Measurements from ENCODE around the gene CREBL2.
"Not testable (repeated sequence)": the region's sequence is repeated elsewhere in the genome, so short reads cannot be mapped to it uniquely, and the experiment has no call there.

The CREBL2 gene

GRCh38 chr12:12598864-12599263 is 12.8 kb upstream of the CREBL2 start:
- no peak for DNase-seq (ENCODE audit: low read depth)

GRCh38 chr12:12599750-12600643 is 11.7 kb upstream of the CREBL2 start:
- DNase-seq (ENCODE audit: low read depth) = no peak

GRCh38 chr12:12600659-12601058 is 11.0 kb upstream of the CREBL2 start:
- no peak for DNase-seq (ENCODE audit: low read depth)

- no peak for DNase-seq (ENCODE audit: low read depth)
Observed at GRCh38 chr12:12604740-12605139, 6.9 kb upstream of the CREBL2 start.

- no peak for DNase-seq (ENCODE audit: low read depth)
Observed at GRCh38 chr12:12606781-12607589, 4.7 kb upstream of the CREBL2 start.

GRCh38 chr12:12608557-12608957 is 3.1 kb upstream of the CREBL2 start:
- DNase-seq (ENCODE audit: low read depth) = no peak

GRCh38 chr12:12609692-12610091 is 2.0 kb upstream of the CREBL2 start:
- DNase-seq (ENCODE audit: low read depth) = no peak

GRCh38 chr12:12610711-12611110 is 965 bp upstream of the CREBL2 start:
- DNase-seq (ENCODE audit: low read depth) = no peak

- DNase-seq (ENCODE audit: low read depth) = no peak
Observed at GRCh38 chr12:12612358-12612757, 682 bp downstream of the CREBL2 start.

GRCh38 chr12:12613344-12613743 is 1.7 kb downstream of the CREBL2 start:
- no peak for DNase-seq (ENCODE audit: low read depth)

GRCh38 chr12:12614342-12614741 is 2.7 kb downstream of the CREBL2 start:
- DNase-seq (ENCODE audit: low read depth) = no peak

GRCh38 chr12:12616512-12617310 is 5.0 kb downstream of the CREBL2 start:
- DNase-seq (ENCODE audit: low read depth) = no peak

GRCh38 chr12:12618064-12618463 is 6.4 kb downstream of the CREBL2 start:
- not testable (repeated sequence) for DNase-seq (ENCODE audit: low read depth)

- no peak for DNase-seq (ENCODE audit: low read depth)
Observed at GRCh38 chr12:12620730-12621315, 9.1 kb downstream of the CREBL2 start.

- DNase-seq (ENCODE audit: low read depth) = no peak
Observed at GRCh38 chr12:12622418-12622817, 10.7 kb downstream of the CREBL2 start.

GRCh38 chr12:12624498-12624992 is 12.9 kb downstream of the CREBL2 start:
- no peak for DNase-seq (ENCODE audit: low read depth)

GRCh38 chr12:12626471-12626870 is 14.8 kb downstream of the CREBL2 start:
- DNase-seq (ENCODE audit: low read depth) = no peak

GRCh38 chr12:12627308-12627827 is 15.7 kb downstream of the CREBL2 start:
- no peak for DNase-seq (ENCODE audit: low read depth)

- no peak for DNase-seq (ENCODE audit: low read depth)
Observed at GRCh38 chr12:12628013-12628412, 16.3 kb downstream of the CREBL2 start.

GRCh38 chr12:12630850-12631249 is 19.2 kb downstream of the CREBL2 start:
- DNase-seq (ENCODE audit: low read depth) = no peak

- no peak for DNase-seq (ENCODE audit: low read depth)
Observed at GRCh38 chr12:12635651-12636050, 24.0 kb downstream of the CREBL2 start.

All from activated T-cell treated with anti-CD3 and anti-CD28 coated beads for 24 hours (primary cell).